Activated naive CD4-positive, alpha-beta T cell treated with anti-CD3 and anti-CD28 coated beads, Interleukin-2, amount 50 U/mL, for 24 hours (primary cell): ENCODE results near the gene DAO.
"Not testable (repeated sequence)": the region's sequence is repeated elsewhere in the genome, so short reads cannot be mapped to it uniquely, and the experiment has no call there.

Source experiments
- H3K27ac Mint-ChIP-seq: one replicate; pipeline ENCODE4 v1.8.0; 2021; ENCODE audit warnings: mild to moderate bottlenecking, mixed read lengths
- H3K27me3 Mint-ChIP-seq: one replicate; pipeline ENCODE4 v1.8.0; 2021; ENCODE audit warnings: mixed read lengths
- H3K36me3 Mint-ChIP-seq: one replicate; pipeline ENCODE4 v1.8.0; 2021; ENCODE audit warnings: mixed read lengths
- H3K4me1 Mint-ChIP-seq: one replicate; pipeline ENCODE4 v1.8.0; 2021; ENCODE audit warnings: mixed read lengths
- H3K4me3 Mint-ChIP-seq: one replicate; pipeline ENCODE4 v1.8.0; 2021; ENCODE audit warnings: mild to moderate bottlenecking, mixed read lengths
- H3K9me3 Mint-ChIP-seq: one replicate; pipeline ENCODE4 v1.8.0; 2021; ENCODE audit warnings: mixed read lengths

Gene DAO

DNA sequence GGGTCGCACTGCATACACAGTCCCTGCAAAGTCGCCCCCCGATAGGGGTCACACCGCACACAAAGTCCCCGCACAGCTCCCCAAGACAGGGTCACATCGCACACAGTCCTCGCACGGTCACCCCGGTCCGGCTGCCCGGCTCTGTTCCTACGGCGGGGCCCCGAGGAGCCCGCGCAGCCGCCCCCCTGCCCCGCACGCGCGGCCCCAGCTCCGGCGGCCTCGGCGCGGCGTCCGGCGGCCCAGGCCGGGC lies 22.8 kb upstream of the DAO start:
- Mint-ChIP-seq H3K4me3 (peak overlapping the region; percentile 82), H3K9me3 (no peaks in the 10 kb centered on the region), H3K4me1 (peaks cover 42% of the 10 kb centered on the region), H3K27me3 (no peaks in the 10 kb centered on the region), H3K27ac (peak overlapping the region; percentile 66), H3K36me3 (peaks cover 2% of the 10 kb centered on the region)

GRCh38 chr12:108858311-108859074 lies 21.4 kb upstream of the DAO start:
- Mint-ChIP-seq H3K27me3 (no peaks in the 10 kb centered on the region), H3K27ac (peak overlapping the region; percentile 77), H3K4me3 (peak overlapping the region; percentile 89), H3K36me3 (no peaks in the 10 kb centered on the region), H3K9me3 (no peaks in the 10 kb centered on the region), H3K4me1 (peaks cover 45% of the 10 kb centered on the region)

GRCh38 chr12:108859141-108859922 lies 20.6 kb upstream of the DAO start:
- peak overlapping the region; percentile 89 for H3K4me3 Mint-ChIP-seq
- H3K27me3 Mint-ChIP-seq, H3K9me3 Mint-ChIP-seq, H3K36me3 Mint-ChIP-seq: not testable (repeated sequence)
- H3K4me1 Mint-ChIP-seq, result peaks cover 40% of the 10 kb centered on the region
- peak overlapping the region; percentile 73 for H3K27ac Mint-ChIP-seq

GRCh38 chr12:108859923-108860291 lies 20.0 kb upstream of the DAO start:
- H3K4me1 Mint-ChIP-seq, result peaks cover 37% of the 10 kb centered on the region
- no peak overlapping the region for H3K27ac Mint-ChIP-seq
- H3K36me3 Mint-ChIP-seq, result no peaks in the 10 kb centered on the region

GRCh38 chr12:108860443-108860842 lies 19.4 kb upstream of the DAO start:
- no peaks in the 10 kb centered on the region for H3K27me3 Mint-ChIP-seq
- no peak overlapping the region for H3K4me3 Mint-ChIP-seq
- no peak overlapping the region for H3K27ac Mint-ChIP-seq
- no peaks in the 10 kb centered on the region for H3K9me3 Mint-ChIP-seq
- peaks cover 35% of the 10 kb centered on the region for H3K4me1 Mint-ChIP-seq
- H3K36me3 Mint-ChIP-seq, result no peaks in the 10 kb centered on the region

More at GRCh38 chr12:108859923-108860291, 20.0 kb upstream of the DAO start:
- no peak overlapping the region for H3K4me3 Mint-ChIP-seq
- no peaks in the 10 kb centered on the region for H3K9me3 Mint-ChIP-seq
- no peaks in the 10 kb centered on the region for H3K27me3 Mint-ChIP-seq

DNA sequence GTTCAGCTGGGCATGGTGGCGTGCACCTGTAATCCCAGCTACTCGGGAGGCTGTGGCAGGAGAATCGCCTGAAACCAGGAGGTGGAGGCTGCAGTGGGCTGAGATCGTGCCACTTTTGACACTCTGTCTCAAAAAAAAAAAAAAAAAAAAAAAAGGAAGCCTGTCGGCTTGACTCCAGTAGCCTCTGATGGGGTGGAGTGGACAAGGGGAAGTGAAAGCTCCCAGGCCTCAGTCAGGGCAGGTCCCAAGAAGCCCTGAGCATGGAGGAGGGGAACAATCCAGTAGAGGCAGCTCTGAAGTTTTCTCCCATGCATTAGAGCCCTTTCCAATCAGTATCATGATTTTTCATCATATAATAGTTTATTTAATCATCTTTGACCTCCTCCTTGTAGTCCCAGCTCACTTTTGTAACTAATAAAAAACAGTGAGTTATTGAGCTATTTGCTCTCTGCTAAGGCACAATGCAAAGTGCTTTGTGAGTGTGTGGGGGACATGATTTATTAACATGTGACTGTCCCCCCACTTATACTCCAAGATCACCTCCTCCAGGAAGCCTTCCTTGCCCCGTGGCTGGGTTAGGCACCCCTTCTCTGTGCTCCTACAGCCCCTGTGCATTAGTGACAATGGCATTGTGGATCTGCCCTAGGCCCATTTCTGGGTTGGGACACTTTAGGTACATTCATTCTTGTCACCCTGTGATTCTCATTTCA lies 17.9 kb upstream of the DAO start:
- H3K9me3 Mint-ChIP-seq, result no peaks in the 10 kb centered on the region
- H3K27ac Mint-ChIP-seq, result peak overlapping the region; percentile 35
- peaks cover 19% of the 10 kb centered on the region for H3K4me1 Mint-ChIP-seq
- no peak overlapping the region for H3K4me3 Mint-ChIP-seq
- H3K36me3 Mint-ChIP-seq, result no peaks in the 10 kb centered on the region
- no peaks in the 10 kb centered on the region for H3K27me3 Mint-ChIP-seq

DNA sequence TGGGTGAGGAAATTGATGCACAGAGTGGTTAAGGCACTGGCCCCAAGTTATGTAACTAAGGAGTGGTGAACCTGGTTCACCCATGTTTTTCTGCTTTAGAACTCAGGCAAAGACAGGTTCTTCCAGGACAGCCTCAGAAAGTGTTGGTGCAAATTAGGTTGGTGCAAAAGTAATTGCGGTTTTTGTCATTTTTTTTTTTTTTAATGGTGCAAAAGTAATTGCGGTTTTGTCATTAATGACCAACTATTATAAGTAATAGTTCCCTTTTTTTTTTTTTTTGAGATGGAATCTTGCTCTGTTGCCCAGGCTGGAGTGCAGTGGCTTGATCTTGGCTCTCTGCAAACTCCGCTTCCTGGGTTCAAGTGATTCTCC lies 17.3 kb upstream of the DAO start:
- H3K27me3 Mint-ChIP-seq, result no peaks in the 10 kb centered on the region
- H3K4me1 Mint-ChIP-seq, result peaks cover 19% of the 10 kb centered on the region
- no peak overlapping the region for H3K27ac Mint-ChIP-seq
- H3K9me3 Mint-ChIP-seq, result no peaks in the 10 kb centered on the region
- H3K36me3 Mint-ChIP-seq, result no peaks in the 10 kb centered on the region
- H3K4me3 Mint-ChIP-seq, result no peak overlapping the region

DNA sequence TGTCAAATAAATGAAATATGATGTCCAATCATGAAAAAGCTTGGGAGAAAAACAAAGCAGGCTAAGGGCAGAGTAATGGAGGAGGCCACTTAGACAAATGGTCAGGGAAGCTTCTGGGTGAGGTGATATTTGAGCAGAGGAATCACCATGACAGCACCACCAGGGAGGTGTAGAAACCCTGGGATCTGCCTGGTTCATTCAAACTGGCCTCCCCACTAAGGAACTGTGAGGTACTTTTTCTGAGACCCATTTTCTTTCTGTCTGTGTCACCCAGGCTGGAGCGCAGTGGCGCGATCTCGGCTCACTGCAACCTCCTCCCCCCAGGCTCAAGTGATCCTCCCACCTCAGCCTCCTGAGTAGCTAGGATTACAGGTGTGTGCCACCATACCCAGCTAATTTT lies 14.7 kb upstream of the DAO start:
- no peak overlapping the region for H3K27ac Mint-ChIP-seq
- H3K9me3 Mint-ChIP-seq, result no peaks in the 10 kb centered on the region
- peaks cover 4% of the 10 kb centered on the region for H3K4me1 Mint-ChIP-seq
- H3K27me3 Mint-ChIP-seq, result no peaks in the 10 kb centered on the region
- H3K4me3 Mint-ChIP-seq, result no peak overlapping the region
- H3K36me3 Mint-ChIP-seq, result no peaks in the 10 kb centered on the region

- H3K4me3 Mint-ChIP-seq, H3K27me3 Mint-ChIP-seq, H3K9me3 Mint-ChIP-seq, H3K27ac Mint-ChIP-seq, H3K36me3 Mint-ChIP-seq, H3K4me1 Mint-ChIP-seq: not testable (repeated sequence)
Observed at GRCh38 chr12:108866083-108866482, 13.8 kb upstream of the DAO start.

- no peaks in the 10 kb centered on the region for H3K4me1 Mint-ChIP-seq
- H3K27ac Mint-ChIP-seq, result no peak overlapping the region
- no peak overlapping the region for H3K4me3 Mint-ChIP-seq
- H3K36me3 Mint-ChIP-seq, result no peaks in the 10 kb centered on the region
- no peaks in the 10 kb centered on the region for H3K27me3 Mint-ChIP-seq
- H3K9me3 Mint-ChIP-seq, result no peaks in the 10 kb centered on the region
Observed at GRCh38 chr12:108868781-108869180, 11.1 kb upstream of the DAO start.

DNA sequence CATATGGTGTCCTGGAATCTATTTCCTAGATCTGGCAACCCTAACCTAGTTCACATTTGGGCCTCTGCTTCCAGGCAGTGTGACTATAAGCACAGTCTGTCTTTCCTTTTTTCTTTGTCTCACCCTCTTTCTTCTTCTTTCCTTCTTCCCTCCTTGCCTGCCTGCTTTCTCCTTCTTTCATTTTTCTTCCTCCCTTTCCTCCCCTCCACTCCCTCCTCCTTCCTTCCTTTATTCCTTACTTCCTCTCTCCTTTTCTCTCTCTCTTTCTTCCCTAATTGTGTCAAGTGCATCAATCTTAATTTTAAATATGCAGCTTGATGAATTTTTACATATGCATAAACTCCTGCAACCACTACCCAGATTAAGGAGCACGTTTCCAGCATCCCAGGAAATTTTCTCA lies 4.6 kb upstream of the DAO start:
- Mint-ChIP-seq H3K9me3 (no peaks in the 10 kb centered on the region), H3K4me1 (no peaks in the 10 kb centered on the region), H3K36me3 (no peaks in the 10 kb centered on the region), H3K4me3 (no peak overlapping the region), H3K27ac (no peak overlapping the region), H3K27me3 (no peaks in the 10 kb centered on the region)

GRCh38 chr12:108875682-108876361 lies 4.1 kb upstream of the DAO start:
- Mint-ChIP-seq H3K4me3 (no peak overlapping the region), H3K36me3 (no peaks in the 10 kb centered on the region), H3K9me3 (no peaks in the 10 kb centered on the region), H3K27ac (no peak overlapping the region), H3K4me1 (no peaks in the 10 kb centered on the region), H3K27me3 (no peaks in the 10 kb centered on the region)

DNA sequence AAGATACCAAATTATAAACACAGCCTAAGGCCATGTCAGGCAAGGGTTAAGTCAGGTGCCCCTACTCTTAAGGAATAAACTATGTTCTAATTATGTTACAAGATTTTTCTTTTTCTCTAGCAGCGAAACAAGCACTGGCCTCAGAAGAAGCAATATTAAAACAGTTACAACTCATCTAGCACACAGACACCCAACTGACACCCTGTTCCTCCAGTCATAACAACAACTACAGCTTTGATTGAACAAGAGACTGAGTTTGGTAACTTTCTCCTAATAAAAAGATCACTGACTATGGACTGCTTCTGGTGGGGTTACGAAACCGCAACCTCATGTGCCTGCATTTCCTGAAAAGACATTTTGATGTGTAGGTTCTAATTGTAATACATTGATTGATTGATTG lies 3.3 kb upstream of the DAO start:
- H3K4me3 Mint-ChIP-seq, result no peak overlapping the region
- H3K27ac Mint-ChIP-seq, result no peak overlapping the region
- no peaks in the 10 kb centered on the region for H3K4me1 Mint-ChIP-seq
- no peaks in the 10 kb centered on the region for H3K27me3 Mint-ChIP-seq
- H3K9me3 Mint-ChIP-seq, result no peaks in the 10 kb centered on the region
- no peaks in the 10 kb centered on the region for H3K36me3 Mint-ChIP-seq

DNA sequence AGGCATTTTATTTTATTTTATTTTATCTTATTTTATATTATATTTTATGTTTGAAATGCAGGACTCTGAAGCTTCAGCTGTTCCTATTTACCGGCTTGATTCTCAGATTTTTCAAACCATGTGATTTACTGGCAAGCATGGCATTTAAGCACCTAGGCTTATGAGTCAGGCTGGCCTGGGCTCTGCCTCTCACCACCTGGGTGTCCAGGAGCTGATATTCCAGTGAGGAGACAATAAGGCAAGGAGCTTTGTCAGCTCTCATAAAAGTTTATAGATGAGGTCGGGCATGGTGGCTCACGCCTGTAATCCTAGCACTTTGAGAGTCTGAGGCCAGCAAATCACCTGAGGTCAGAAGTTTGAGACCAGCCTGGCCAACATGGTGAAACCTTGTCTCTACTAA lies 2.1 kb downstream of the DAO start:
- Mint-ChIP-seq H3K4me3 (no peak overlapping the region), H3K36me3 (no peaks in the 10 kb centered on the region), H3K9me3 (no peaks in the 10 kb centered on the region), H3K27ac (no peak overlapping the region), H3K4me1 (no peaks in the 10 kb centered on the region), H3K27me3 (no peaks in the 10 kb centered on the region)

DNA sequence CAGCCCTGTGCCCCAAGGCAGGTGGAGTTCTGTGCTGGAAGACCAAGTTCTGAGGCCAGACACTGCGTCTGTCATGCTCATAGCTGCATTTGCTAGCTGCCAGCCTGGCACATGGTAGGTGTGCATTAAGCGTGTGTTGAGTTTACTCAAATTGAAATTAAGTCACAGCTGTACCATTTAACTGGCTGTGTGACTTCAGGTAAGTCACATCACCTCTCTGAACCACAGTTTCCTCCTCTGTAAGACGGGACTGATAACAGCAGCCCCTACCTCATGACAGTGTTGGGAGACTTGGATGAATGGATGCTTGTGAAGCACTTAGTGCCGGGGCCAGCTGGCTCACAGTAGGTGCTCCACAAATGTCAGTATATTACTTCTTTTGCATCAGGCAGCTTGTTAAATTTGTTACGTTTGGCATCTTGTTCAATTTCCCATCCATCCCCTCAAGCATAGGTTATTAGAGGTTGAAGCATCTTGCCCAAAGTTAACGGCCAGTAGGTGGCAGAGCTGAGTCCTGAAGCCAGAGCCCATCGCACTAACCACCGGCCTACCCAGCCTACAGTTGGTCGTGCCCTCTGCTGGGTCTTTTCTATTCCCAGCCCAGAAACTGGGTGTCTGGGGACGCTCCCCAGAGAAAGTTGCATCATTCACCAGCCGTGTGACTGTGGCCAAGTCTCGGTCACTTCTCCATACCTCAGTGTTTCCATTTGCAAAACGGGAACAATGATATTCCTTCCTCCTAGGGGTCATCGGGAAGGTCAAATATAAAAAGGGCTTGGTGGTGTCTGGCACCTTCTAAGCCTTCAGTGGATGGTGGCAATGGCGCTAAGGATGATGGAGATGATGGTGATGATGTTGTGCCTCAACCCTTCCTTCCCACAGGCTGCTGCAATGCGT lies 4.5 kb downstream of the DAO start:
- no peaks in the 10 kb centered on the region for H3K36me3 Mint-ChIP-seq
- H3K4me1 Mint-ChIP-seq, result no peaks in the 10 kb centered on the region
- no peaks in the 10 kb centered on the region for H3K27me3 Mint-ChIP-seq
- no peaks in the 10 kb centered on the region for H3K9me3 Mint-ChIP-seq
- no peak overlapping the region for H3K27ac Mint-ChIP-seq
- no peak overlapping the region for H3K4me3 Mint-ChIP-seq
